Esophagus squamous epithelium (tissue), 5 donors: ENCODE measurements around the gene AP5S1. TPM values are rescaled to one million over a fixed set of nuclear protein-coding genes. Genes with fewer than 3 reads are reported as not detected.

ENCODE experiments used
- DNase-seq: peaks from one replicate; lab custom pipeline; 2025; lab: John Stamatoyannopoulos, UW
- H3K27ac ChIP-seq, 4 donors: fragments of 200-600 bp; sonication (generic); one replicate each; pipeline ENCODE4 v1.5.1; 2016 to 2019; ENCODE audit warnings: mild to moderate bottlenecking in 1 of 4
- H3K27me3 ChIP-seq, 4 donors: fragments of 200-600 bp; sonication (generic); 1 replicate in 3 of 4; 2 replicates in 1 of 4; pipeline versions ENCODE4 v1.5.1 to v1.6.0; 2017 to 2021; ENCODE audit warnings: antibody characterized with exemption in 1 of 4
- H3K36me3 ChIP-seq, 3 donors: fragments of 200-600 bp; sonication (generic); one replicate each; pipeline ENCODE4 v1.5.1; 2016 to 2019
- H3K4me1 ChIP-seq, 3 donors: fragments of 200-600 bp; sonication (generic); one replicate each; pipeline ENCODE4 v1.5.1; 2017 to 2019
- H3K4me3 ChIP-seq, 4 donors: fragments of 200-600 bp; sonication (generic); 1 replicate in 3 of 4; 2 replicates in 1 of 4; pipeline ENCODE4 v1.5.1; 2016 to 2019; ENCODE audit warnings: mild to moderate bottlenecking in 2 of 4, moderate library complexity in 1 of 4
- H3K9me3 ChIP-seq, 3 donors: fragments of 200-600 bp; sonication (generic); one replicate each; pipeline ENCODE4 v1.5.1; 2016 to 2019
- CTCF ChIP-seq, 6 experiments: fragments of 450-650 bp in 4 of 6; fragments of 200-600 bp in 2 of 6; sonication (generic) in 2 of 6; IDR thresholded peaks; one replicate each; pipeline ENCODE4 v1.5.1; 2016 to 2019; ENCODE audit warnings: antibody characterized with exemption in 6 of 6, mild to moderate bottlenecking in 4 of 6, moderate library complexity in 4 of 6
- POLR2A ChIP-seq, 4 donors: fragments of 450-650 bp; IDR thresholded peaks; one replicate each; pipeline ENCODE4 v1.6.1; 2017; ENCODE audit warnings: antibody characterized with exemption in 4 of 4, mild to moderate bottlenecking in 4 of 4, moderate library complexity in 3 of 4
- WGBS, 2 donors: methylation state at CpG; one replicate each; pipeline ENCODE4 v1.1.5; 2018; 5-methylcytosine and 5-hydroxymethylcytosine counted together
- intact Hi-C: fragments of 100-400 bp; cut with DNase I; formaldehyde crosslinking; loops from one replicate; pipeline ENCODE4 v1.15.0; 2022
- total RNA-seq, 4 donors: library from RNA; depleted of rRNA; stranded (reverse); fragments of >200 nt; gene quantifications; one replicate each; pipeline ENCODE4 v1.1.0, GENCODE V29; 2016
- donor health status: DM: yes; HTN: yes; CAD: no.

The AP5S1 gene
- total RNA-seq, 4 donors from 2014 or later = 5.8 to 12.8 (median 10.4) TPM

GRCh38 chr20:3864518-3864917, 44.2 kb downstream of the AP5S1 start:
- no peaks in the 10 kb centered on the region for H3K4me1 ChIP-seq
- 78 to 83% methylated on average over 5 of the region's 5 CpGs for WGBS, 2 donors

GRCh38 chr20:3865152-3865886, 45.0 kb downstream of the AP5S1 start:
- peaks cover 49 to 99% (median 56%) of the 10 kb centered on the region in 3 donors for H3K36me3 ChIP-seq
- H3K9me3 ChIP-seq = no peaks in the 10 kb centered on the region
- no peak overlapping the region for H3K4me3 ChIP-seq
- H3K27me3 ChIP-seq = no peaks in the 10 kb centered on the region
- no peak for DNase-seq
- intact Hi-C loops = no loop called here
- no peak overlapping the region for H3K27ac ChIP-seq
- peaks cover 0 to 5% (median 0%) of the 10 kb centered on the region in 3 donors for H3K4me1 ChIP-seq
- TF ChIP-seq CTCF (IDR thresholded peaks at IDR 0.05) (no peak), POLR2A (IDR thresholded peaks at IDR 0.05) (no peak)
- WGBS, 2 donors = 93 to 94% methylated on average over 5 to 6 of the region's 14 CpGs

More at GRCh38 chr20:3864518-3864917, 44.2 kb downstream of the AP5S1 start:
- TF ChIP-seq POLR2A (IDR thresholded peaks at IDR 0.05) = no peak
- no peak for TF ChIP-seq CTCF (IDR thresholded peaks at IDR 0.05)
- intact Hi-C loops = no loop called here
- Histone ChIP-seq H3K27ac (no peak overlapping the region), H3K9me3 (no peaks in the 10 kb centered on the region), H3K27me3 (no peaks in the 10 kb centered on the region), H3K4me3 (no peak overlapping the region), H3K36me3 (peaks cover 49 to 99% (median 60%) of the 10 kb centered on the region in 3 donors)
- no peak for DNase-seq

GRCh38 chr20:3865887-3866407, 45.6 kb downstream of the AP5S1 start:
- no peaks in the 10 kb centered on the region for H3K9me3 ChIP-seq
- WGBS, 2 donors = 75 to 90% methylated on average over 3 to 4 of the region's 14 CpGs
- no peak overlapping the region for H3K4me3 ChIP-seq
- peaks cover 0 to 5% (median 0%) of the 10 kb centered on the region in 3 donors for H3K4me1 ChIP-seq
- H3K27ac ChIP-seq = no peak overlapping the region
- no peak for DNase-seq
- intact Hi-C loops = no loop called here
- no peaks in the 10 kb centered on the region for H3K27me3 ChIP-seq
- peaks cover 49 to 94% (median 54%) of the 10 kb centered on the region in 3 donors for H3K36me3 ChIP-seq
- TF ChIP-seq POLR2A (IDR thresholded peaks at IDR 0.05) (no peak), CTCF (IDR thresholded peaks at IDR 0.05) (no peak)

GRCh38 chr20:3866464-3866863, 46.1 kb downstream of the AP5S1 start:
- Histone ChIP-seq H3K27me3 (no peaks in the 10 kb centered on the region), H3K27ac (no peak overlapping the region), H3K9me3 (no peaks in the 10 kb centered on the region), H3K4me3 (no peak overlapping the region), H3K36me3 (peaks cover 44 to 94% (median 49%) of the 10 kb centered on the region in 3 donors), H3K4me1 (peaks cover 0 to 5% (median 0%) of the 10 kb centered on the region in 3 donors)
- intact Hi-C loops = no loop called here
- no peak for DNase-seq
- TF ChIP-seq POLR2A (IDR thresholded peaks at IDR 0.05) (no peak), CTCF (IDR thresholded peaks at IDR 0.05) (no peak)
- WGBS, 2 donors = no CpG with 5 or more reads among the region's 3 CpGs

GRCh38 chr20:3867802-3868201, 47.5 kb downstream of the AP5S1 start:
- Histone ChIP-seq H3K27ac (no peak overlapping the region), H3K36me3 (peaks cover 31 to 94% (median 35%) of the 10 kb centered on the region in 3 donors), H3K4me3 (no peak overlapping the region), H3K4me1 (peaks cover 0 to 5% (median 0%) of the 10 kb centered on the region in 3 donors), H3K9me3 (no peaks in the 10 kb centered on the region), H3K27me3 (no peaks in the 10 kb centered on the region)
- intact Hi-C loops = no loop called here
- whole genome bisulfite sequencing, 2 donors = 38 to 90% methylated on average over 2 of the region's 2 CpGs
- TF ChIP-seq POLR2A (IDR thresholded peaks at IDR 0.05) (no peak), CTCF (IDR thresholded peaks at IDR 0.05) (no peak)
- DNase-seq = no peak
